Measurements from ENCODE around the gene SGO1.

- TF ChIP-seq, protein P1, sequence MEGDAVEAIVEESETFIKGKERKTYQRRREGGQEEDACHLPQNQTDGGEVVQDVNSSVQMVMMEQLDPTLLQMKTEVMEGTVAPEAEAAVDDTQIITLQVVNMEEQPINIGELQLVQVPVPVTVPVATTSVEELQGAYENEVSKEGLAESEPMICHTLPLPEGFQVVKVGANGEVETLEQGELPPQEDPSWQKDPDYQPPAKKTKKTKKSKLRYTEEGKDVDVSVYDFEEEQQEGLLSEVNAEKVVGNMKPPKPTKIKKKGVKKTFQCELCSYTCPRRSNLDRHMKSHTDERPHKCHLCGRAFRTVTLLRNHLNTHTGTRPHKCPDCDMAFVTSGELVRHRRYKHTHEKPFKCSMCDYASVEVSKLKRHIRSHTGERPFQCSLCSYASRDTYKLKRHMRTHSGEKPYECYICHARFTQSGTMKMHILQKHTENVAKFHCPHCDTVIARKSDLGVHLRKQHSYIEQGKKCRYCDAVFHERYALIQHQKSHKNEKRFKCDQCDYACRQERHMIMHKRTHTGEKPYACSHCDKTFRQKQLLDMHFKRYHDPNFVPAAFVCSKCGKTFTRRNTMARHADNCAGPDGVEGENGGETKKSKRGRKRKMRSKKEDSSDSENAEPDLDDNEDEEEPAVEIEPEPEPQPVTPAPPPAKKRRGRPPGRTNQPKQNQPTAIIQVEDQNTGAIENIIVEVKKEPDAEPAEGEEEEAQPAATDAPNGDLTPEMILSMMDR (IDR thresholded peaks at IDR 0.05), result no peak
- TF ChIP-seq POLR2A (IDR thresholded peaks at IDR 0.05), result no peak
Observed at GRCh38 chr3:20186600-20187004, 596 bp upstream of the SGO1 start.
